NOMO-1 treated with DMSO at 0.1 percent for 48 hours (cell line): Measurements from ENCODE around the gene SEMA6D.

Source experiments
- DNase-seq: peaks from one replicate; lab custom pipeline; 2025; ENCODE audit not compliant: unreplicated experiment; lab: John Stamatoyannopoulos, UW

Gene SEMA6D

DNA sequence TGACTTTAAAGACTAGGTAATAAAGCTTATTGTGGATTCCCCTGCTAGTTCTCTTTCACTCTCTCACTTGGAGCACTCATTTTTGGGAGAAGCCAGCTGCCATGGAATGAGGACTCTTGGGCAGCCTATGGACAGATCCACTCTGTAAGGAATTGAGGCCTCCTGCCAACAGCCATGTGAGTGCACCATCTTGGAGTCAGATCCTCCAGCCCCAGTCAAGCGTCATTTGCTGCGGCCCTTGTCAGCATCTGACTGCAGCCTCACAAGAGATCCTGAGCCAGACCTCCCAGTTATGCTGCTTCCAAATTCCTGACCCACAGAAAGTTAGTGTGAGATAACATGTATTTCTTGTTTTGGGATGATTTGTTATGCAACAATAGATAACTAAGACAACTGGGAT, 101.9 kb downstream of the SEMA6D start:
- no peak for DNase-seq

DNA sequence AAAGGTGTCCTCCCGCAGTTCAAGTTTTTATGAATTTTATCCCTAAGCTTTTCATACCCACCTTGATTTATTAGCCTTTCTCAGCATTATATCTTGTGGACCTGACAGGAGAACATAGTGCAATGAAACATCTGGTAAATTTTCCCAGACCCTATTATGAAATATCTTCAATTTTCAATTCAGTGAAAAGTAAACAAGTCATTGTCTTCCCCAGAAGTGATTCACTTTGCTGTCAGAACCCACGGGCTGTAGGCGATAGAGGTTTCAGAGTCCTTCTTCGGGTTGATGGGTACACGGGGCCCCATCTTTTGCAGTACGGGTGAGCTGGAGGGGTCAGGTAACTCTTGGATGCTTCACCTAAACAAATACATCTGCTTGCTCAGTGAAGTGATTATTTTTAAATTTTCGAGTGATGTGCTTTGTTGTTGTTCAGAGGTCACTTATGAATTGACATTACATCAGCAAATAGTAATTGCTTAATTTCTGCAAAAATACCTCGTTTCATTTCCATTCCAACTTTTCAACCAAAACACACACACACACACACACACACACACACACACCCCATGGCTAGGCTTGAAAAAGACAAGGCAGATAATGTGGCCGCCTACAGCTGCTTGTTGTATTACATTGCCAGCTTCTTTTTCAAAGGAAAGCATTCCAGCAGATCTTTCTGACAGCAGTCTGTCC, 102.9 kb downstream of the SEMA6D start:
- no peak for DNase-seq

DNA sequence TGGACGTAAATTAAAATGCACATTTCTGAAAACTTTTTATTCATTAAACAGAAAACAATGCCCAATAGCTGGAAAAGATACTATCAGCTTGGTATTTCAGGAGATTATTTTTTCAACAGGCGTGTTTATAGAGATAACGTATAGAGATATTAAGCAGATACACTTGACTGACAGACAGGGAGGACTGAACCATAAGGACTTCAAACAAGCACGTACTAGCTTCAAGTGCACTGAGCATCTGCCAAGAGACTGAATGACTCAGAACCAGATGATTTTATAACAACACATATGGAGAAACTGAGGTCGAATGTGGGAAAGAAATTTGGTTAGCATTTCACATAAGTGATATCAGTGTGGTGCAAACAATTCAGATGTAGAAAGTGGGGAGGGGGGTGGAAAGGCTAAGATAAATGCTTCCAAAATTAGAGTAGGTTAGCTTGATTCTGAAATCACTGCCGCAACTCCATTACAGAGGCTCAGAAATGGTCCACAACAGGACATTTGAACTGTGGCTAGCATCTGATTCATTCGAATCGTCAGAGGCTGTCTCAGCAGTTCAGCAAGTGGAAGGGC, 103.5 kb downstream of the SEMA6D start:
- DNase-seq, result no peak

DNA sequence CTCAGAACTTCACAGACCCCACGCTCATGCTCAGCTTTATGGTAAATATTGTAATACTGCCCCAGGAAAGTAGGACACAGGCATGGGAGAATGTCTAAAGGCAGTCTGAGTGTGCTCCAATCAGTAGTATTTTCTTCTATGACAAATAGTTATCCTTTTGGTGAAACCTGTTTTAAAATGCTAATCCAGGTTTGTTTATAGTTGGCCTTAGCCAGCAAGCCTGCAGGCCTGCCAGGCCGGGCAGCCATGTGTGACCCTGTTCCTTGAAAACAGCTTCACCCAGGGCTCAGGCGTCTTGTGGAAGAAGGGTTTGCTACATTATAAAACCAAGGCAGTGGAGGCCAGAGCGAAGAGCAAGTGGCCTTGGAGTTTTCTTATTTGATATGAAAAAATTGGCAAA, 104.7 kb downstream of the SEMA6D start:
- no peak for DNase-seq
